ENCODE results near the gene EML6. TPM values are rescaled to one million over a fixed set of nuclear protein-coding genes. Genes with fewer than 3 reads are reported as not detected.

The EML6 gene
- total RNA-seq, 1 experiment from 2014 or later: 6.6 TPM

DNA sequence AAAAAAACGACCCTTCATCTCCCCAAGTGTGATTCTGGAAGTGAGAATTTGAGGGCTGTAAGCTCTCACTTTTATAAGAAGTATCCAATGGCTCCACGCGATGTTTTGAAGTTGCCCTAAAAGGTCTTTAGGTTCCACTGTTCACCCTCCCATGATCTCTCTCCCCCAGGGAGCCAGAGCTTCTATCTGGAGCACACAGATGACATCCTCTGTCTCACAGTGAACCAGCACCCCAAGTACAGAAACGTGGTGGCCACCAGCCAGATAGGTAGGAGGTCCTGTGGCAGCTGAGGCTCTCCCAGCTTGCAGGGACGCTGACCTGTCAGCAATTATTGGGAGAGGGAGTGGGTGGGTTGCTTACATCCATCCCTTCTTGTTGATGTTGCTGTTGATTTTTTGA lies 229.0 kb downstream of the EML6 start:
- ChIA-PET RAD21 (ENCODE audit: low non-redundant PET in 1 of 2, low total read pairs in 2 of 2, uncharacterized antibody in 2 of 2, unreplicated experiment in 2 of 2) (no interaction called here), CTCF (no interaction called here), POLR2A (no interaction called here)
- no peak for DNase-seq (ENCODE audit: low read depth, low spot score)
- Histone ChIP-seq H3K4me2 (ENCODE audit: low read length) (0 out of 2 replicates have a peak overlapping the region, but pooled peaks have one; percentile 17), H3K36me3 (ENCODE audit: control insufficient read depth in 1 of 2, insufficient read depth in 2 of 2, low read length in 2 of 2) (no peaks in the 10 kb centered on the region), H3K4me1 (ENCODE audit: control insufficient read depth in 1 of 2, insufficient read depth in 2 of 2, low read length in 2 of 2) (peaks cover 0 to 12% of the 10 kb centered on the region in 2 experiments; a peak in 1 of 4 replicates), H3K27ac (ENCODE audit: low read depth, low read length) (no peak overlapping the region), H3K9ac (ENCODE audit: low read length) (no peak overlapping the region), H4K20me1 (ENCODE audit: insufficient read depth) (no peaks in the 10 kb centered on the region), H3K27me3 (ENCODE audit: insufficient read depth, low read length) (no peaks in the 10 kb centered on the region), H3K79me2 (ENCODE audit: insufficient read depth, low read length) (no peaks in the 10 kb centered on the region), H3K9me3 (ENCODE audit: control insufficient read depth in 1 of 2, insufficient read depth in 1 of 2, low read depth in 1 of 2, low read length in 2 of 2) (no peaks in the 10 kb centered on the region), H2AFZ (ENCODE audit: low read depth, low read length, poor library complexity, severe bottlenecking) (no peak overlapping the region), H3K9me2 (ENCODE audit: insufficient read depth) (no peaks in the 10 kb centered on the region), H3K4me3 (replicated peaks in 1 of 2; ENCODE audit: low read depth in 1 of 2, low read length in 2 of 2) (no peak overlapping the region)
- intact Hi-C loops (cut with micrococcal nuclease): no loop called here
- ATAC-seq: no peak
- no peak for TF ChIP-seq ZFX (IDR thresholded peaks at IDR 0.05)
- TF ChIP-seq, protein P1, sequence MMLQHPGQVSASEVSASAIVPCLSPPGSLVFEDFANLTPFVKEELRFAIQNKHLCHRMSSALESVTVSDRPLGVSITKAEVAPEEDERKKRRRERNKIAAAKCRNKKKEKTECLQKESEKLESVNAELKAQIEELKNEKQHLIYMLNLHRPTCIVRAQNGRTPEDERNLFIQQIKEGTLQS (IDR thresholded peaks at IDR 0.05): no peak
- TF ChIP-seq, protein P2, sequence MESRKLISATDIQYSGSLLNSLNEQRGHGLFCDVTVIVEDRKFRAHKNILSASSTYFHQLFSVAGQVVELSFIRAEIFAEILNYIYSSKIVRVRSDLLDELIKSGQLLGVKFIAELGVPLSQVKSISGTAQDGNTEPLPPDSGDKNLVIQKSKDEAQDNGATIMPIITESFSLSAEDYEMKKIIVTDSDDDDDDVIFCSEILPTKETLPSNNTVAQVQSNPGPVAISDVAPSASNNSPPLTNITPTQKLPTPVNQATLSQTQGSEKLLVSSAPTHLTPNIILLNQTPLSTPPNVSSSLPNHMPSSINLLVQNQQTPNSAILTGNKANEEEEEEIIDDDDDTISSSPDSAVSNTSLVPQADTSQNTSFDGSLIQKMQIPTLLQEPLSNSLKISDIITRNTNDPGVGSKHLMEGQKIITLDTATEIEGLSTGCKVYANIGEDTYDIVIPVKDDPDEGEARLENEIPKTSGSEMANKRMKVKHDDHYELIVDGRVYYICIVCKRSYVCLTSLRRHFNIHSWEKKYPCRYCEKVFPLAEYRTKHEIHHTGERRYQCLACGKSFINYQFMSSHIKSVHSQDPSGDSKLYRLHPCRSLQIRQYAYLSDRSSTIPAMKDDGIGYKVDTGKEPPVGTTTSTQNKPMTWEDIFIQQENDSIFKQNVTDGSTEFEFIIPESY (IDR thresholded peaks at IDR 0.05; ENCODE audit: extremely low read depth, insufficient replicate concordance, low read length): no peak
- TF ChIP-seq, protein P3, sequence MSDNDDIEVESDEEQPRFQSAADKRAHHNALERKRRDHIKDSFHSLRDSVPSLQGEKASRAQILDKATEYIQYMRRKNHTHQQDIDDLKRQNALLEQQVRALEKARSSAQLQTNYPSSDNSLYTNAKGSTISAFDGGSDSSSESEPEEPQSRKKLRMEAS (IDR thresholded peaks at IDR 0.05): no peak
- TF ChIP-seq CEBPB (IDR thresholded peaks at IDR 0.05; ENCODE audit: low read depth): no peak
- TF ChIP-seq EGR1 (IDR thresholded peaks at IDR 0.05; ENCODE audit: low read depth): no peak
- no peak for TF ChIP-seq ZNF274 (IDR thresholded peaks at IDR 0.05; ENCODE audit: low read depth, low read length)
- no peak for TF ChIP-seq RAD21 (IDR thresholded peaks at IDR 0.05; ENCODE audit: low read depth)
- no peak for TF ChIP-seq EZH2 (IDR thresholded peaks at IDR 0.05)
- TF ChIP-seq FOSL1 (IDR thresholded peaks at IDR 0.05; ENCODE audit: low read depth): no peak
- no peak for TF ChIP-seq SP1 (IDR thresholded peaks at IDR 0.05; ENCODE audit: low read depth)
- TF ChIP-seq, protein P4, sequence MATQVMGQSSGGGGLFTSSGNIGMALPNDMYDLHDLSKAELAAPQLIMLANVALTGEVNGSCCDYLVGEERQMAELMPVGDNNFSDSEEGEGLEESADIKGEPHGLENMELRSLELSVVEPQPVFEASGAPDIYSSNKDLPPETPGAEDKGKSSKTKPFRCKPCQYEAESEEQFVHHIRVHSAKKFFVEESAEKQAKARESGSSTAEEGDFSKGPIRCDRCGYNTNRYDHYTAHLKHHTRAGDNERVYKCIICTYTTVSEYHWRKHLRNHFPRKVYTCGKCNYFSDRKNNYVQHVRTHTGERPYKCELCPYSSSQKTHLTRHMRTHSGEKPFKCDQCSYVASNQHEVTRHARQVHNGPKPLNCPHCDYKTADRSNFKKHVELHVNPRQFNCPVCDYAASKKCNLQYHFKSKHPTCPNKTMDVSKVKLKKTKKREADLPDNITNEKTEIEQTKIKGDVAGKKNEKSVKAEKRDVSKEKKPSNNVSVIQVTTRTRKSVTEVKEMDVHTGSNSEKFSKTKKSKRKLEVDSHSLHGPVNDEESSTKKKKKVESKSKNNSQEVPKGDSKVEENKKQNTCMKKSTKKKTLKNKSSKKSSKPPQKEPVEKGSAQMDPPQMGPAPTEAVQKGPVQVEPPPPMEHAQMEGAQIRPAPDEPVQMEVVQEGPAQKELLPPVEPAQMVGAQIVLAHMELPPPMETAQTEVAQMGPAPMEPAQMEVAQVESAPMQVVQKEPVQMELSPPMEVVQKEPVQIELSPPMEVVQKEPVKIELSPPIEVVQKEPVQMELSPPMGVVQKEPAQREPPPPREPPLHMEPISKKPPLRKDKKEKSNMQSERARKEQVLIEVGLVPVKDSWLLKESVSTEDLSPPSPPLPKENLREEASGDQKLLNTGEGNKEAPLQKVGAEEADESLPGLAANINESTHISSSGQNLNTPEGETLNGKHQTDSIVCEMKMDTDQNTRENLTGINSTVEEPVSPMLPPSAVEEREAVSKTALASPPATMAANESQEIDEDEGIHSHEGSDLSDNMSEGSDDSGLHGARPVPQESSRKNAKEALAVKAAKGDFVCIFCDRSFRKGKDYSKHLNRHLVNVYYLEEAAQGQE (IDR thresholded peaks at IDR 0.05; ENCODE audit: low read depth): no peak
- no peak for TF ChIP-seq EZH2phosphoT487 (IDR thresholded peaks at IDR 0.05; ENCODE audit: borderline replicate concordance)
- no peak for TF ChIP-seq SRF (IDR thresholded peaks at IDR 0.05; ENCODE audit: low read depth)
- TF ChIP-seq ELF1 (IDR thresholded peaks at IDR 0.05; ENCODE audit: borderline replicate concordance, low read depth): no peak
- no peak for TF ChIP-seq SIN3A (IDR thresholded peaks at IDR 0.05; ENCODE audit: low read depth)
- no peak for TF ChIP-seq POLR2AphosphoS5 (IDR thresholded peaks at IDR 0.05; ENCODE audit: low read depth, low read length)
- BruUV-seq (replicated peaks): no TSS peak

Data from HCT116 (cell line).